HG03469 (cell line): ENCODE measurements around the gene GAB3.
"Not testable (repeated sequence)": the region's sequence is repeated elsewhere in the genome, so short reads cannot be mapped to it uniquely, and the experiment has no call there.

Experiments used
- ATAC-seq: cut with Tn5 transposase; IDR thresholded peaks from one replicate; pipeline ENCODE4 v1.9.1; 2021; ENCODE audit warnings: mild to moderate bottlenecking, moderate library complexity, moderate number of reproducible peaks; ENCODE audit not compliant: unreplicated experiment

The GAB3 gene

DNA sequence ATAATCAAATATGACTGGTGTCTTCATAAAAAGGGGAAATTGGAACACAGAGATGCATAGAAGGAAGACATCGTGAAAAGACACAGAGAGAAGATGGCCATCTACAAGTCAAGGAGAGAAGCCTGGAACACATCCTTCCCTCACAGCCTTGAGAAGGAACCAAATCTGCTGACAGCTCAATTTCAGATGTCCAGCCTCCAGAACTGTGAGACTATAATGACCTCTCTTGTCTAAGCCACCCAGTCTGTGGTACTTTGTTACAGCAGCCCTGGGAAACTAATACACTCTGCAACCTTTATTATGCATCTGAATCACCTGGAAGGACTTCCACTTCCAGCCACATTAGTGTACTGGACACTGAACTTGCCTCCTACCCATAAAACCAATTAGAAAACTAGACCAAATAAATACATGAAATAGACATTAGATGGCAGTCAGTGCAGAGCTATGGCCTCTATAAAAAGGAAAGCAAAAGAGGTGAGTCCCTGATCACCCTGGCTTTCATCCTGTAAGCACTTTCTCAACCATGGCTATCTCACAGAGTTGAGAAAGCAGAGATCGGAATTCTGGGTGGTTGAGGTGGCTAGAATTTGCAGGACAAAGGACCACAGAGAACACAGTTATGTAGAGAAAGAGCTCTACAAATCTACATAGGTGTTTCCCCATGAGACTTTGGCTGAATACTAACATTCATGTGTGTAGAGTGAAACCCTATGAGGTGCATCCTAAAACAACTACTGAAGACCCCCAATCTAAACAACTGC lies 25.7 kb downstream of the GAB3 start:
- ATAC-seq, result no peak

DNA sequence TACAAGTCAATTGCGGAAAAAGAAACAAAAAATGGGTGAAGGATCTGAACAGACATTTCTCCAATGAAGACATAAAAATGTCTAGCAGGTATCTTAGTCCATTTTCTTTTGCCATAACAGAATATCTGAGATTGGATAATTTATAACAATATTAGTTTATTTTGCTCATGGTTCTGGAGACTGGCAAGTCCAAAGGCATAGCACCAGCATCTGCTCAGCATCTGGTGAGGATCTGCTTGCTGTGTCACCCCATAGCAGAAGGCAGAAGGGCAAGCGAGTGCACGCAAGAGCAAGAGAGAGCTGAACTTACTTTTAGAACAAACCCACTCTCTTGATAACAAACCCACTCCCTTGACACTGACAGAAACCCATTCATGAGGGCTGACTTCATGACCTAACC lies 29.7 kb downstream of the GAB3 start:
- ATAC-seq, result no peak

DNA sequence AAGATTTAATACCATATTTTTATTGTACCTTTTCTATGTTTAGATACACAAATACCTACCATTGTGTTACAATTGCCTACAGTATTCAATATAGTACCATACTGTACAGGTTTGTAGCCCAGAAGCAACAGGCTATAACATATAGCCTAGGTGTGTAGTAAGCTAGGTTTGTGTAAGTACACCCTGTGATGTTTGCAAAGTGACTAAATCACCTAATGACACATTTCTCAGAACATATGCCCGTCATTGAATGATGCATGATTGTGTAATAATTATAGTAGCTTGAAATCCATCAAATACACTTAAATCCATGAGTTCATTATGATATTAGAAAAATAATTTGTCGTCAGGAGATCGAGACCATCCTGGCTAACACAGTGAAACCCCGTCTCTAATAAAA lies 30.8 kb downstream of the GAB3 start:
- no peak for ATAC-seq

DNA sequence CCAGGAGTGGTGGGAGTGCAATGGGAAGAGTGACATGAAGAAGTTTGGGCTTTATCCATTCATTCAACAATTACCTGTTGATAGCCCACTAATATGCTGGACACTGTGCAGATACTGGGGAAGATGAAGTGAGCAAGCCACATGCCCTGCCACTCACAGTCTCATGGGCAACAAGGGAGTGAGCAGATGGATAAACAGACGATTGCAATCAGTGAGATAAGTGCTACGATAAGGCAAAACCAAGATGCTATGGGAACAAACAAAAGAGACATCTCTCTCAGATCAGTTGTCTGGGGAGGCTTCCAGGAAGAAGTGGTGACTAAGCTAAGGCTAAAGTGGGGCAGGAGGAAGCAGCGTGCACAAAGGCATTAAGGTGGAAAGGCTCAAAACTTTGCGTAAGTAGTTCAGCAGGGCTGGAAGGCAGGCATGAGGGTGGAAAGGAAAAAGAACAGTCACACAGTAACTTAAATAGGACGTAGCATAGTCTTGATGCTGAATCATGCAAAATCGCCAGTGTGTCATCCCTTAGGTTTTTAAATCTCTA lies 31.7 kb downstream of the GAB3 start:
- no peak for ATAC-seq

DNA sequence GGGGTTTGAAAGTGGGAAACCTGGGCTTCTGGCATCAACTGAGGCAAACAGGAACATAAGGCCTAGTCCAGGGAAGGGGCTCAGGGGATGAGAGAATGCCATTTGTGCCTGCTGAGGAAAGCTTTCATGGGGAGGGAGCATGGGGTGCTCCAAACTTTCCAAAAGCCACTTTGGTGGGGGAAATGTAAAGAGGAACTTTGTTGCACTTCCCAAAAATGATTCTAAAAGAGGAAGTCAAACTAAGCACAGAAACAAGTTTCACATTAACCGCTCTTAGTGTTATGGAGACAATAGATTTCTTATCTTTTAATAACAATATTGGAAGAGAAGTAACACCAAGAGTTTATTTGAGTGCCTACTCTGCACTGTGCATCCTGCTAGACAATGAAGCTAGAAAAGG lies 32.3 kb downstream of the GAB3 start:
- ATAC-seq, result no peak

DNA sequence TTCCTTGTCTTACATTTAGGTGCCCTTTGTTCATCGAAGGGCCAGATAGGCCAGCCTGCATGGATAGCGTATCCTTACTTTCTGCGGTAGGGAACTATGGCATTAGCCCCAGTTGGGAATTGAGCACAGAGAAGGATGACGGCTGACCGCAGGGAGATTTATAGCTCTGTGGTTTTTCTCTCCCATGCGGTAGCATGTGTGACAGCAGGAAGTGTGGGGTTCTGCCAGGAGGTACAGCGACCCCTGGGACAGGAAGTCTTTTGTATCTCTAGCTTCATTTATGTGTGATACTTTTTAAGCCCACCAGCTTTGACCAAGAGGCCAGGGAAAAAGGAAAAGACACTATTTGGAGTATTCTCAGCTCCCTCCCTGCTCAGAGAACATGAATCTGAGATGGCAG lies 33.1 kb downstream of the GAB3 start:
- no peak for ATAC-seq

DNA sequence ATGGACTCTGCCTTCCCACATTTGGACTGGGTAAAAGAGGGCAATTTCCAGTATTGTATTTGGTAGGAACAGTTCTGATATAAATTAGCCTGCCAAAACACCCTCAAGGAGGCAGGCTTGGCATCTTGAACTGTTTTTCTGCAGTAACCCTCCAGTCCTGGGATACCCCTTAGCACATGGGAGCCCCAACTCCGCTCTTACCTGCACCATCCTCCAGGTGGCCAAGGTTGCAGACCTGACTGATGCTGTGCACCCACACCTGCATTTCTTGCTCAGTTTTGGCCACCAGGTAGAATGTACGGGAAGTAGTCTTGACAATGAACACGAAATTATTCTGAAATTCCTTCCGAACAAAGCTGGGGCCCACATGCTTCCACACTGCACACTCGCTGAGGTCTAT lies 35.1 kb downstream of the GAB3 start:
- no peak for ATAC-seq

DNA sequence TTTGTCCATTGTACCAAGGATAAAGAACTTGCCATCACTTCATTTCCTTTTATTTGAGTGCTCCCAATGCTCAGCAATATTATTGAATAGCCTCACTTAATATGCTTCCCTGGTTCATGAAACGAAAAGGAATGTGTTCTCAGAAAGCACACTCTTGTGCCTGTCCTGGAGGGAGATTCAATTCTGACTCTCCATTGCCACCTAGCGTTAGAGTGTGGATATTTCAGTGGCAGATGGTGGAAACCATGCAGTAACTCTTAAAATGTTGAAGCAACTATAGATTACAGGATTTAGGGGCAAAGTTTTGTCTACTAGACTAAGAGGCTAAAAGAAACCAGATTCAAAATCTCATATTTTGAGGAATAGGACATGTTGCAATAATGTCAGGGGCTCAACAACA lies 36.0 kb downstream of the GAB3 start:
- ATAC-seq, result no peak

DNA sequence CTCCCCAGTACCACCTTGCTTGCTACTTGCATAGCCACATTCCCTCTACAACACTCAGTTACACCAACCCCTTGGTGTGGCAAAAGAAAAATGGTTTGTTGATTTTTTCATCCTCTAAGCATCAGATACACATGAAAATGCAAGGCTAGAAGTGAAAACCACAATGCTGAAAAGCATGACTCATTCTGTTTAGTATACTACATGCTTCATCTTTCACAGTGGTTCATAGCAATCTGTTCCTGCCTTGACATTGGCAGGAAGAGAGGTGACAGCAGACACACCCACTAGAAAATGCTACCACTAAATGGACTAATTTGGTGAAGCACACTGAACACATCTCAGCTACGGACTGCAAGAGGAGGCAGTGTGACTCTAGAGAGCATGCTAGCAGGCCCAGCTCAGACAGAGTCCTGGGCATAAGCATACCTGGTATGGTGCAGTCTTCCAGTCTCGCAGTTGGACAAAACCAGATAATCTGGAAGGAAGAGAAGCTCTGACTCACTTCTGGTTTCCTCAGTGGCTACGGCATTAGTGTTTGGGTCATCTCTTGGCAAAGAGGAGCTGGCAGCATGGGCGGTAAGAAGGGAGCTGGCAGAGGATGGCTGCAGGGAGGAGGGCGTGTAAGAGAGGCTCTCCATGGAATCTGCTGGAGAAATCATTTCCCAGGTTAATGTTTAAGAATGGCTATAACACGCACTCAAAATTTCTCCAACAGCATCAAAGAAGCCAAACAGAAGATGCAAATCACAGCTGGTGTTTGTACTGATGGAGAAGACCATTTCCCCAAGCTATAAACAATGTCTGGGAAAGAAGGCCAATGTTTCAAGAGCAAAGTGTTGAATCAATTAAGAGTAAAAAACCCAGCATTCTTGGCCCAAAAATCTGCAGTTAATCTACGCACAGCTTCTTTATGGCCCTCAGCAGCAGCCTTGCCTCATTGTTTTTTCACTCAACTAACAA lies 37.8 kb downstream of the GAB3 start:
- ATAC-seq, result peak; percentile 91

DNA sequence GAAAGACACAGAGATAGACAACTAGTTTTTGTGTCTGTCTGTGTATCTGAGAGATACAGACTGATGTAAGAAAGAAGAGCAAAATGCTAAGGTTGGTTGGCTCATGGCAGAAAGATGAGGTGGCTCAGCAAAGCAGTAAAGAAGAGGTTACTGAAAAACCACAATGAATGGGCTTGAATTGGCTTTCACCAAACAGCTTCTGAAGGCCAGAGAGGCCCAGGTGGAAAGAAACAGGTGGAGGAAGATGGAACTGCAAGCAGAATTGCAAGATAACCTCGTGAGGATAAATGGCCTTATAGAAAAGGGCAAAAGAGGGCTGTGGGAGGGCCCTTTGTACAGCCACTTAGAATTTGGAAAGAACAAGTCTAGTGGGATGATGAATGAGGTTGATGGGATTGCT lies 39.6 kb downstream of the GAB3 start:
- no peak for ATAC-seq

DNA sequence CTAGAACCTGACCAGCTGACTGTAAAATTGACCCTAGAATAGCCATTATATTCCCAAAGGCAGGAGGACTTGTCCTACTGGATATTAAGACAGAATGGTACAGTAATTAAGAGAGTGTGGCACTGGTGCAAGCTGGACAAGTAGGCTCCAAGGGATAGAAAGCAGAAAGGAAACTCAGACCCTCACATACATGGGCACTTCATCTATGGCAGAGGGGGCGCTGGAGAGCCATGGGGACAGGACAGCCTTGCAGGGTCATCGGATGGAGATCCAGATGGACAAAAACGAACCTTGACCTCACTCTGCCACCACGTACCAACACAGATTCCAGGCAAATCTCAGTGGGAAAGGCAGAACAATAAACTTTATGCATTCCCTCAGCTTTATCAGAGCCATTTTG lies 40.6 kb downstream of the GAB3 start:
- ATAC-seq, result no peak

DNA sequence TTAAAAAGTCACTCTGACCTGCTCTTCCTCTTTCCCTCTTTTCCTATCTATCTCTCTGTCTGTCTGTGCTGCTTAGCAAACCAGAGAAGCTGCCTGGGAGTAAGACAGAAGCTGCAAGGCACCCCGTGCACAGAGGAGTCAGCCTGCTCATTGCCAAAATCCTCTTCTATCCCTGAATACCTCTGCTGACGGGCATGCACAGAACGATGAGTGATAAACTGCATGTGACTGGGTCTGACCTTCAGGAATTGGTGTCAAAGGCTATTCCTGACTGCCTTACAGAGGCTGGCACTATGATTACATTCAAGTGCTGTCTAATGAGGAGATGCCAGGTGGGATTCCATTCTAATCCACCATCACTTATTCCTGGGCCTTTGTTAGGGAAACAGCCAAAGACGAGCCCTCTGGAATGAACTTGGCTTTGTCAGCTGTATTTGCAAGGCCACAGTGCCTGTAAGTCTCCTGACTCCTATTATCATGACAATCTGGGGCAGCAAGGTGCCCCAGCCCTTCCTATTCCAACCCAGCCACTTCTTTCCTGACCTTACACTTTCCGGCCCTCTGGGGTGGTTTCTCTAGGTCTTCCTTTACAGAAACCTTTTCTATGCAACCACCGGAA lies 52.1 kb downstream of the GAB3 start:
- ATAC-seq, result no peak

DNA sequence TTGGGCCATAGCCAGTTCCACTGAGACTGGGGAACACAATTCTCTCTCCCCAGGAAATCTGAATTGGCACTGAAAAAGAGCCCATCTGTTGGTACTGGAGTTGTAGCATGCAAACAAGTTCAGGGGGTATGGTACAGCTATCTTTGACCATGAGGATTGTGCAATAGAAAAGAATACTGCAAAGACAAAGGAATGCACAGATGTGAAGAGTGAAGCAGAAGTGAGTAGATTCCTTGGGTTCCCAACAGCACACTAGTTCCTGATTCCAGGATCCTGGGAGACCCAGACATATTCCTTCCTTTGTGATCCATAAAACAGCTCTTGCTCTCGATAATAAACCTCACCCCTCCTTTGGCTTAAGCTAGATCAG lies 54.2 kb downstream of the GAB3 start:
- no peak for ATAC-seq

DNA sequence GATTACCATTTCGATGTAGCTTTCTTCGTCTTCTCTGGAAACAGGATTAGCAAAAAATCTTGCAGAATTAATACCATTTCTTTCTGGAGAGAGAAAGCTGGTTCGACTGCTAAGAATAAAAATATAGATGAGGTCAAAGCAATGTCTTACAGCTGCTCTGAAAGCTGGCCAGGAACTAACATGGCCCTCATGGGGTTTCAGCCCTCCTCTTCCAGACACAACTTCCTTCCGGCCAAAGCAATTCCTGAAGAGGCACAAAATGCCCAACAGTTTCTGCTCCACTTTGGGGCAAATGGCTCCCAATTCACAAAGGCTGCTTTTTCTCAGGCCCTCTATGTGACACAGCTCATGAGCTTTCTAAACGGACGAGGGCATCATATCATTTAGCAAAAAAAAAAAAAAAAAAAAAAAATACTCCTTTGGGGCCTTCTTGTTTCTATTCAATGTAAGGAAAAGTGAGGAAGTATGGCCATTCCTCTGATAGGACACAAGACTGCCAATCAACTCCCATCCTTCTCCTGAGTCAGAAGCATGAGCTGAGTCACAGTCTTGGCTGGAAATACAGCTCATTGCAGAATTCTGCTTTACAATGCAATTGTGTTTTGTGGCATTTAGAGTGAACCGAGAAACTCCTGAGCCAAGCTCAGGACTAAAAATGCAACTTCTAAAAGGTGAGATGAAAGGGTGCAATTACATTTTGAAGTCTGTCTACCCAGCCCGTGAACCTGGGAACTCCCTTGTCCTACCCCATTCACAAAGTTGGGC lies 54.8 kb downstream of the GAB3 start:
- ATAC-seq, result no peak

DNA sequence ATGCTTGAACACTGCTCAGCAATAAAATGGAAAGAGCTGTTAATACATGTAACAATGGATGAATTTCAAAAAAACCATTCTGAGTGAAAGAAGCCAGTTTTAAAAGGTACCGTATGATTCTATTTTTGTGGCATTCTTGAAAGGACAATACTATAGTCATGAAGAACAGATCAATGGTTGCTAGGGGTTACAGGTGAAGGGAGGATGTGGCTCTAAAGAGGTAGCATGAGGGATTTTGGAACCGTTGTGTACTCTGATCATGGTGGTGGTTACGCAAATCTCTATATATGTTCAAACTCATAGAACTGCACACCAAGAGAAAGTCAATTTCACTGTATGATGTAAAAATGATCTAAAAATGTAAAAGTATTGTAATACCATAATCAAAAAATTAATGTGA lies 57.5 kb downstream of the GAB3 start:
- no peak for ATAC-seq

DNA sequence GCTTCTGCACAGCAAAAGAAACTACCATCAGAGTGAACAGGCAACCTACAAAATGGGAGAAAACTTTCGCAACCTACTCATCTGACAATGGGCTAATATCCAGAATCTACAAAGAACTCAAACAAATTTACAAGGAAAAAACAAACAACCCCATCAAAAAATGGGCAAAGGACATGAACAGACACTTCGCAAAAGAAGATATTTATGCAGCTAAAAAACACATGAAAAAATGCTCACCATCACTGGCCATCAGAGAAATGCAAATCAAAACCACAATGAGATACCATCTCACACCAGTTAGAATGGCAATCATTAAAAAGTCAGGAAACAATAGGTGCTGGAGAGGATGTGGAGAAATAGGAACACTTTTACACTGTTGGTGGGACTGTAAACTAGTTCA lies 60.4 kb downstream of the GAB3 start:
- ATAC-seq, result not testable (repeated sequence)

DNA sequence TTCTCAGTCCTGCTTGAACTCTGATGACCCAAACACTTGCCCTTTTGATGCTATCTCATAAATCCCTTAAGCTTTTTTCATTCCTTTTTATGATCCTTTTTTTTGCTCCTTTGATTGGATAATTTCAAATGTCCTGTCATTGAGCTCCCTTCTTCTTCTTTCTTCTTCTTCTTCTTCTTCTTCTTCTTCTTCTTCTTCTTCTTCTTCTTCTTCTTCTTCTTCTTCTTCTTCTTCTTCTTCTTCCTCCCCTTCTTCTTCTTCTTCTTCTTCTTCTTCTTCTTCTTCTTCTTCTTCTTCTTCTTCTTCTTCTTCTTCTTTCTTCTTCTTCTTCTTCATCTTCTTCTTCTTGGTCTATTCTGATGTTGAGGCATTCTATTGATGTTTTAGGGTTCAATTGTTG lies 78.8 kb downstream of the GAB3 start:
- not testable (repeated sequence) for ATAC-seq

DNA sequence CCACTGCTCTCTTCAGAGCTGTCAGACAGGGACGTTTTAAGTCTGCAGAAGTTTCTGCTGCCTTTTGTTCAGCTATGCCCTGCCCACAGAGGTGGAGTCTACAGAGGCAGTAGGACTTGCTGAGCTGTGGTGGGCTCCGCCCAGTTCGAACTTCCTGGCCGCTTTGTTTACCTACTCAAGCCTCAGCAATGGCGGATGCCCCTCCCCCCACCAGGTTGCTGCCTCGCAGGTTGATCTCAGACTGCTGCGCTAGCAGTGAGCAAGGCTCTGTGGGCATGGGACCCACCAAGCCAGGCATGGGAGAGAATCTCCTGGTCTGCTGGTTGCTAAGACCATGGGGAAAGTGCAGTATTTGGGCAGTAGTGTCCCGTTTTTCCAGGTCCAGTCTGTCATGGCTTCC lies 80.0 kb downstream of the GAB3 start:
- not testable (repeated sequence) for ATAC-seq

DNA sequence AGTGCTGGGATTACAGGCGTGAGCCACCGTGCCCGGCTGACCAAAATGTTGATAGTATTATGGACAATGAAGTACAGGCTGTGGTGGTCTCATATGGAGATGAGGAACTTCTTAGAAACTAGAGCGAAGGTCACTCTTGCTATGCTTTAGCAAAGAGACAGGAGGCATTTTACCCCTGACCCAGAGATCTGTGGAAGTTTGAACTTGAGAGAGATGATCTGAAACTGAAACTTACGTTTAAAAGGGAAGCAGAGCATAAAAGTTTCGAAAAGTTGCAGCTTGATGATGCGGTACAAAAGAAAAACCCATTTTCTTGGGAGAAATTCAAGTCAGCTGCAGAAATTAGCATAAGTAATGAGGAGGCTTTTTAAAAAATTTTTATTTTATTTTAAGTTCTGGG lies 89.0 kb downstream of the GAB3 start:
- no peak for ATAC-seq

DNA sequence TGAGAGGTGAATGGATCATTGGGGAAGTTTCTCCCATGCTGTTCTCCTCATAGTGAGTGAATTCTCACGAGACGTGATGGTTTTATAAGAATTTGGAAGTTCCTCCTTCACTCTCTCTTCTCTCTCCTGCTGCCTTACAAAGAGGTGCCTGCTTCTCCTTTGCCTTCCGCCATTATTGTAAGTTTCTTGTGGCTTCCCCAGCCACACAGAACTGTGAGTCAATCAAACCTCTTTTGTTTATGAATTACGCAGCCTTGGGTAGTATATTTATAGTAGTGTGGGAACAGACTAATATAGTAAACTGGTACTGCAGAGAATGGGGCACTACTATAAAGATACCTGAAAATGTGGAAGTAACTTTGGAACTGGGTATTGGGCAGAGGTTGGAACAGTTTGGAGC lies 89.7 kb downstream of the GAB3 start:
- no peak for ATAC-seq

DNA sequence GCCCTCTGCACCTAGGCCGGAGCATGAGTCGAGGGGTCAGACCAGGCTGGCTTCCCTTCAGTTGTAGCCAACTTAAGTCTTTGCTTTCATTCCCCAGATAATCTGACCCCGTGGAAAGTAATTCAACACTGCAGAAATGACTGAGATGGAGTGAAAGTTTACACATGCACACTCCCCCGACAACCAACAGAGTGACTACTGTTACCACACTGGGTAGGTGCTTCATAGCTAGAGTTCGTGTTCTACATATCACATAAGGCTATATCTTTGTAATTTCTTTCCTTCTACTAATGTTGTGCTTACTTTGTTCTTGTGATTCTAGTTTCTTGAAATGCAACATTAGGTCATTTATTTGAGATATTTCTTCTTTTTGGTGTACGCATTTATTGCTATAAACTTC lies 90.3 kb downstream of the GAB3 start:
- ATAC-seq, result no peak
